H1 (cell line): Measurements from ENCODE around the gene LRRN1. TPM values are rescaled to one million over a fixed set of nuclear protein-coding genes. Genes with fewer than 3 reads are reported as not detected.

Experiments used
- CTCF ChIA-PET: fragments of 300-600 bp; sonication (Branson Sonifier 250); formaldehyde crosslinking; loops from one replicate; lab custom pipeline; 2021; ENCODE audit not compliant: partially characterized antibody; lab: Charles Lee
- POLR2A ChIA-PET: fragments of 300-600 bp; sonication (Branson Sonifier 250); formaldehyde crosslinking; loops from one replicate; lab custom pipeline; 2021; ENCODE audit warnings: inconsistent platforms; ENCODE audit not compliant: partially characterized antibody; lab: Charles Lee
- DNase-seq, 2 experiments: peaks; one replicate each; pipeline versions ENCODE4 v3.0.0 to v3.0.0-alpha.2; 2010 to 2022; ENCODE audit warnings: low spot score in 2 of 2, low read depth in 1 of 2, mixed read lengths in 1 of 2
- FAIRE-seq: peaks from 2 replicates; lab custom pipeline; 2011; peaks lifted over from hg19 to GRCh38; lab: Jason Lieb, UNC
- H2AFZ ChIP-seq: 2 replicates; pipeline ENCODE4 v1.8.1; 2012; ENCODE audit warnings: low read length, inconsistent platforms
- H2AK5ac ChIP-seq: 2 replicates; pipeline ENCODE4 v1.6.1; 2013; ENCODE audit warnings: low read depth, low read length
- H2BK120ac ChIP-seq: replicated peaks from 2 replicates; pipeline ENCODE3; 2013; ENCODE audit warnings: low read depth, low read length, inconsistent platforms
- H2BK12ac ChIP-seq: 2 replicates; pipeline ENCODE4 v1.6.1; 2013; ENCODE audit warnings: low read depth, low read length
- H2BK15ac ChIP-seq: 2 replicates; pipeline ENCODE4 v1.6.1; 2013; ENCODE audit warnings: low read length
- H2BK20ac ChIP-seq: 2 replicates; pipeline ENCODE4 v1.6.1; 2013; ENCODE audit warnings: low read length
- H2BK5ac ChIP-seq: 2 replicates; pipeline ENCODE4 v1.6.1; 2013; ENCODE audit warnings: low read depth, low read length
- H3K14ac ChIP-seq: 2 replicates; pipeline ENCODE4 v1.6.1; 2013; ENCODE audit warnings: inconsistent platforms; ENCODE audit not compliant: insufficient read length
- H3K18ac ChIP-seq: 2 replicates; pipeline ENCODE4 v1.6.1; 2013; ENCODE audit warnings: low read length; ENCODE audit errors: extremely low read depth
- H3K23ac ChIP-seq: 2 replicates; pipeline ENCODE4 v1.6.1; 2013; ENCODE audit warnings: inconsistent platforms; ENCODE audit not compliant: insufficient read length
- H3K23me2 ChIP-seq: 2 replicates; pipeline ENCODE4 v1.6.1; 2013; ENCODE audit warnings: low read depth, low read length
- H3K27ac ChIP-seq: 2 replicates; pipeline ENCODE4 v1.6.1; 2011; ENCODE audit warnings: low read depth, low read length, inconsistent platforms
- H3K27me3 ChIP-seq, 4 experiments: replicated peaks in 1 of 4; 1 replicate in 1 of 4; 2 replicates in 3 of 4; pipeline versions ENCODE4 v1.6.1 to v1.8.1; 2011 to 2013; ENCODE audit warnings: low read length in 3 of 4, mild to moderate bottlenecking in 3 of 4, inconsistent platforms in 2 of 4, mixed read lengths in 2 of 4, moderate library complexity in 1 of 4; ENCODE audit not compliant: control insufficient read depth in 3 of 4, insufficient read depth in 3 of 4; ENCODE audit errors: extremely low read depth in 1 of 4
- H3K36me3 ChIP-seq, 4 experiments: 2 replicates each; pipeline versions ENCODE4 v1.6.1 to v1.8.1; 2011 to 2013; ENCODE audit warnings: mild to moderate bottlenecking in 4 of 4, low read length in 3 of 4, moderate library complexity in 2 of 4, control low read depth in 1 of 4, inconsistent platforms in 1 of 4; ENCODE audit not compliant: insufficient read depth in 4 of 4, control insufficient read depth in 2 of 4
- H3K4ac ChIP-seq: replicated peaks from 2 replicates; pipeline ENCODE3; 2013; ENCODE audit warnings: low read length, low read depth, mixed read lengths, inconsistent platforms; ENCODE audit not compliant: insufficient read length
- H3K4me1 ChIP-seq, 4 experiments: replicated peaks in 1 of 4; 1 replicate in 1 of 4; 2 replicates in 3 of 4; pipeline versions ENCODE4 v1.6.1 to v1.8.1; 2011 to 2013; ENCODE audit warnings: low read length in 3 of 4, inconsistent platforms in 2 of 4, mixed read lengths in 1 of 4; ENCODE audit not compliant: insufficient read depth in 4 of 4, control insufficient read depth in 3 of 4
- H3K4me2 ChIP-seq, 2 experiments: 2 replicates each; pipeline versions ENCODE4 v1.6.1 to v1.8.1; 2011 to 2013; ENCODE audit warnings: low read depth in 2 of 2, low read length in 2 of 2, control low read depth in 1 of 2, inconsistent platforms in 1 of 2, mild to moderate bottlenecking in 1 of 2; ENCODE audit not compliant: insufficient read depth in 1 of 2
- H3K4me3 ChIP-seq, 4 experiments: fragments of 200-600, 300-600 bp in 1 of 4; sonication (generic), shearing (Covaris generic), sonication (Bioruptor Twin) in 1 of 4; 2 replicates each; pipeline versions ENCODE4 v1.5.1 to v1.8.1; 2011 to 2016; ENCODE audit warnings: low read length in 4 of 4, low read depth in 3 of 4, control low read depth in 2 of 4, inconsistent platforms in 2 of 4, mild to moderate bottlenecking in 2 of 4, mixed read lengths in 1 of 4, moderate library complexity in 1 of 4; ENCODE audit not compliant: insufficient read depth in 2 of 4; ENCODE audit errors: extremely low read depth in 1 of 4
- H3K56ac ChIP-seq: replicated peaks from 2 replicates; pipeline ENCODE3; 2013; ENCODE audit warnings: low read depth, mild to moderate bottlenecking, mixed read lengths, low read length, inconsistent platforms; ENCODE audit not compliant: insufficient read length
- H3K79me1 ChIP-seq: 2 replicates; pipeline ENCODE4 v1.6.1; 2013; ENCODE audit warnings: low read depth, low read length, control low read depth
- H3K79me2 ChIP-seq, 2 experiments: 2 replicates each; pipeline versions ENCODE4 v1.6.1 to v1.8.1; 2012 to 2013; ENCODE audit warnings: low read length in 2 of 2, mild to moderate bottlenecking in 2 of 2, inconsistent platforms in 1 of 2; ENCODE audit not compliant: insufficient read depth in 2 of 2, control insufficient read depth in 1 of 2
- H3K9ac ChIP-seq, 4 experiments: replicated peaks in 1 of 4; 1 replicate in 1 of 4; 2 replicates in 3 of 4; pipeline versions ENCODE4 v1.6.1 to v1.8.1; 2011 to 2013; ENCODE audit warnings: low read depth in 3 of 4, low read length in 3 of 4, control low read depth in 2 of 4, mild to moderate bottlenecking in 2 of 4, moderate library complexity in 2 of 4, inconsistent platforms in 1 of 4; ENCODE audit errors: extremely low read depth in 1 of 4
- H3K9me3 ChIP-seq, 2 experiments: 2 replicates each; pipeline versions ENCODE4 v1.6.1 to v1.8.1; 2012 to 2013; ENCODE audit warnings: mild to moderate bottlenecking in 2 of 2, moderate library complexity in 2 of 2, control low read depth in 1 of 2, inconsistent platforms in 1 of 2, low read depth in 1 of 2, low read length in 1 of 2, mixed read lengths in 1 of 2; ENCODE audit not compliant: insufficient read depth in 2 of 2
- H4K20me1 ChIP-seq, 2 experiments: replicated peaks in 1 of 2; 2 replicates each; pipeline versions ENCODE3 to v1.8.1; 2011 to 2013; ENCODE audit warnings: inconsistent platforms in 2 of 2, low read length in 2 of 2, mild to moderate bottlenecking in 1 of 2; ENCODE audit not compliant: insufficient read depth in 2 of 2, control insufficient read depth in 1 of 2
- H4K5ac ChIP-seq: 2 replicates; pipeline ENCODE4 v1.6.1; 2013; ENCODE audit warnings: low read length, low read depth, mixed read lengths, inconsistent platforms; ENCODE audit not compliant: insufficient read length
- H4K8ac ChIP-seq: 2 replicates; pipeline ENCODE4 v1.8.0; 2013; ENCODE audit warnings: mild to moderate bottlenecking, moderate library complexity, low read length, inconsistent platforms; ENCODE audit not compliant: insufficient read depth; ENCODE audit errors: extremely low read depth
- H4K91ac ChIP-seq: replicated peaks from 2 replicates; pipeline ENCODE3; 2013; ENCODE audit warnings: low read length, mixed read lengths, inconsistent platforms; ENCODE audit not compliant: insufficient read length
- ASH2L ChIP-seq: fragments of 200-600, 300-600 bp; sonication (generic); IDR thresholded peaks from one replicate; pipeline ENCODE4 v1.7.1; 2017; ENCODE audit warnings: low read length
- CTBP2 ChIP-seq: IDR thresholded peaks from 2 replicates; pipeline ENCODE4 v1.7.0; 2011; ENCODE audit warnings: borderline replicate concordance, mild to moderate bottlenecking, moderate library complexity, mixed read lengths, low read length; ENCODE audit not compliant: insufficient read depth, insufficient read length
- GTF2F1 ChIP-seq: IDR thresholded peaks from 2 replicates; pipeline ENCODE4 v1.6.1; 2012; ENCODE audit warnings: low read depth, low read length, improper control_type of control experiment, borderline replicate concordance
- HDAC6 ChIP-seq: IDR thresholded peaks from one replicate; pipeline ENCODE4 v1.7.1; 2012; ENCODE audit warnings: low read depth, mild to moderate bottlenecking, inconsistent platforms, low read length, moderate library complexity
- NRF1 ChIP-seq: IDR thresholded peaks from 2 replicates; pipeline ENCODE4 v1.6.1; 2011; ENCODE audit warnings: mild to moderate bottlenecking, low read depth, low read length, improper control_type of control experiment
- RBBP5 ChIP-seq: IDR thresholded peaks from 2 replicates; pipeline ENCODE4 v1.7.1; 2012; ENCODE audit warnings: low read depth, mild to moderate bottlenecking, inconsistent platforms, low read length, moderate library complexity, borderline replicate concordance
- SIN3A ChIP-seq, 2 experiments: IDR thresholded peaks in 1 of 2; conservative IDR thresholded peaks in 1 of 2; 2 replicates each; pipeline ENCODE4 v1.6.1; 2011 to 2012; ENCODE audit warnings: low read length in 2 of 2, improper control_type of control experiment in 1 of 2, low read depth in 1 of 2, mild to moderate bottlenecking in 1 of 2
- SP1 ChIP-seq: IDR thresholded peaks from 2 replicates; pipeline ENCODE4 v1.6.1; 2011; ENCODE audit warnings: low read depth, low read length
- SP2 ChIP-seq: IDR thresholded peaks from 2 replicates; pipeline ENCODE4 v1.6.1; 2012; ENCODE audit warnings: mild to moderate bottlenecking, low read length, inconsistent platforms
- SP4 ChIP-seq: IDR thresholded peaks from 2 replicates; pipeline ENCODE4 v1.6.1; 2012; ENCODE audit warnings: low read length, inconsistent platforms
- WGBS, 2 experiments: shearing (Covaris generic) in 1 of 2; methylation state at CpG; one replicate each; pipeline versions ENCODE4 v1.1.6 to v1.1.7; 2013 to 2015; ENCODE audit warnings: low lambda C conversion rate in 2 of 2, mixed read lengths in 2 of 2, inconsistent platforms in 1 of 2, low coverage in 1 of 2, missing lambda C conversion rate in 1 of 2; ENCODE audit not compliant: insufficient replicate concordance in 2 of 2, insufficient coverage in 1 of 2, insufficient read length in 1 of 2; ENCODE audit errors: extremely low coverage in 1 of 2, missing lambda C conversion rate in 1 of 2; 5-methylcytosine and 5-hydroxymethylcytosine counted together
- polyA plus RNA-seq, 7 experiments: library from polyadenylated mRNA; depleted of rRNA in 3 of 7; stranded (reverse) in 5 of 7; unstranded in 2 of 7; fragments of >200 nt in 5 of 7; fragments of 200-250 nt in 2 of 7; gene quantifications; 1 replicate in 5 of 7; 2 replicates in 1 of 7; 4 replicates in 1 of 7; pipeline versions ENCODE4 v1.2.1 to v1.2.3, GENCODE V29; 2011 to 2013; ENCODE audit warnings: missing spikeins in 2 of 7, mixed read lengths in 2 of 7
- total RNA-seq: library from RNA; stranded (reverse); fragmentation: NEBNext Ultra II Directional; extraction: Animal tissue kit (Norgen Biotek cat#: 25700); gene quantifications from 2 replicates; pipeline ENCODE4 v1.2.1, GENCODE V29; 2021
- TF ChIP-seq, protein P1 (sequence below): IDR thresholded peaks from 2 replicates; pipeline ENCODE4 v1.6.1; 2011; ENCODE audit warnings: low read length, improper control_type of control experiment

LRRN1 gene
- total and polyA plus RNA-seq, 2 of the 8 experiments (the other 6 are each of a cell fraction or from before 2014, with no cell fraction given), result 159 to 199 TPM

DNA sequence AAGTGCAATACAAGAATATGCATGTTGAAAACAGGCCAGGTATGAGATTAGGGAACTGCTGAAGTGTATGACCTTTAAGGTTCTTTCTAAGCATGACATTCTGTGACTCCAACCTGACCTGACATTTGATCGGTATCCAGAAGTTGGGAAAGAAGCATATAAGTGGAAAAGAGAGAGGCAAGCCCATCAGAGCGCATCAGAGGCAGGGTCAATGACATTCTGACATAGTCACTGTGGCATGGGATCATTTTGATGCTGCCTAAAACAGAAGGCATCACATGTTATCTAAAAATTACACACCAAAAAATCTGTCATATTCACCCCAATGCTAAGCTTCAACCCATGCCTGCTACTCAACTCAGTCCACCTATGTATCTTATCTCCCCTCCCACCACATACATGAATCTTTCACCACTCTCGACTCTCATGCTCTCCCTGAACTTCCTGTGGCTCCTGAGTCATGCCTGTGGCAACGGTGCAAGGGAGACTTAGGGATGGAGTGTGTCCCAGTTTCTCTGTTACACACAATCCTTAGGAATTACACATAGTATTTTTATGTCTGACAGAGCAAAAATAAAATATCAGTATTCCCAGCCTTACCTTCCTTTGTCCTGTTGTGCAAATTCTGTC is 20.5 kb upstream of the LRRN1 start:
- CTCF ChIA-PET, result interaction anchor here (0.6 to 1.3 kb wide), 3 partner anchors 9 to 219 kb away, joined by 4 to 5 read pairs (median 4); no protein-coding TSS in a partner anchor
- FAIRE-seq (no peak), DNase-seq (no peak)
- Histone ChIP-seq H2BK5ac (no peak overlapping the region), H4K20me1 (no peaks in the 10 kb centered on the region), H3K4me2 (no peak overlapping the region), H2BK20ac (no peak overlapping the region), H3K79me1 (no peaks in the 10 kb centered on the region), H3K4me1 (no peaks in the 10 kb centered on the region), H2AK5ac (no peak overlapping the region), H3K36me3 (no peaks in the 10 kb centered on the region), H3K4ac (no peak overlapping the region), H2BK12ac (no peak overlapping the region), H3K14ac (no peak overlapping the region), H3K79me2 (no peaks in the 10 kb centered on the region), H3K18ac (no peak overlapping the region), H4K5ac (no peak overlapping the region), H3K9ac (no peak overlapping the region), H2BK120ac (no peak overlapping the region), H2AFZ (no peak overlapping the region), H3K27ac (no peak overlapping the region), H3K4me3 (no peak overlapping the region), H2BK15ac (no peak overlapping the region), H3K23ac (no peak overlapping the region), H3K56ac (no peak overlapping the region), H3K27me3 (no peaks in the 10 kb centered on the region), H4K8ac (no peak overlapping the region), H3K23me2 (no peaks in the 10 kb centered on the region), H3K9me3 (peaks cover 7% of the 10 kb centered on the region in 2 experiments; a peak in 2 of 4 replicates), H4K91ac (no peak overlapping the region)
- 77% methylated on average over 4 of the region's 4 CpGs; no CpG with 5 or more reads in 1 of the 2 experiments for WGBS, 2 experiments
- POLR2A ChIA-PET, result interaction anchor here (1.3 kb wide), 1 partner anchor 22 kb away, joined by 4 read pairs; no protein-coding TSS in a partner anchor
- TF ChIP-seq HDAC6, result no peak
- TF ChIP-seq SIN3A (conservative IDR thresholded peaks at IDR 0.05 in 1 of 2, IDR thresholded peaks at IDR 0.05 in 1 of 2; ENCODE audit: low read depth in 1 of 2, low read length in 2 of 2), result no peak
- TF ChIP-seq SP2, result no peak
- TF ChIP-seq NRF1, result no peak
- TF ChIP-seq, protein P1, sequence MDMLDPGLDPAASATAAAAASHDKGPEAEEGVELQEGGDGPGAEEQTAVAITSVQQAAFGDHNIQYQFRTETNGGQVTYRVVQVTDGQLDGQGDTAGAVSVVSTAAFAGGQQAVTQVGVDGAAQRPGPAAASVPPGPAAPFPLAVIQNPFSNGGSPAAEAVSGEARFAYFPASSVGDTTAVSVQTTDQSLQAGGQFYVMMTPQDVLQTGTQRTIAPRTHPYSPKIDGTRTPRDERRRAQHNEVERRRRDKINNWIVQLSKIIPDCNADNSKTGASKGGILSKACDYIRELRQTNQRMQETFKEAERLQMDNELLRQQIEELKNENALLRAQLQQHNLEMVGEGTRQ, result no peak
- no peak for TF ChIP-seq SP1
- no peak for TF ChIP-seq ASH2L
- TF ChIP-seq SP4, result no peak
- no peak for TF ChIP-seq GTF2F1
- TF ChIP-seq RBBP5, result no peak
- TF ChIP-seq CTBP2, result no peak
